ENCODE data around the gene EDARADD. TPM values are rescaled to one million over a fixed set of nuclear protein-coding genes. Genes with fewer than 3 reads are reported as not detected.

Gene EDARADD
- total and polyA plus RNA-seq, 2 of the 13 experiments (the other 11 are each of a cell fraction or from before 2014, with no cell fraction given) = 0.03 TPM; not detected in 1

GRCh38 chr1:236524142-236524894, 130.2 kb downstream of the EDARADD start (continued):
- TF ChIP-seq SP5 (CRISPR knock-in tag; IDR thresholded peaks at IDR 0.05; ENCODE audit: borderline replicate concordance, low read depth) (no peak), THAP11 (CRISPR knock-in tag; IDR thresholded peaks at IDR 0.05) (no peak; the same call in 1 of the 2 replicates), IKZF1 (IDR thresholded peaks at IDR 0.05) (no peak), EZH2 (conservative IDR thresholded peaks at IDR 0.05; ENCODE audit: low read depth, low read length) (no peak), PLSCR1 (CRISPR knock-in tag; IDR thresholded peaks at IDR 0.05; ENCODE audit: borderline replicate concordance) (no peak), ZNF20 (CRISPR knock-in tag; IDR thresholded peaks at IDR 0.05) (no peak), ZFP90 (CRISPR knock-in tag; IDR thresholded peaks at IDR 0.05; ENCODE audit: borderline replicate concordance) (no peak), GMEB2 (CRISPR knock-in tag; IDR thresholded peaks at IDR 0.05; ENCODE audit: low read depth) (no peak; the same call in 1 of the 2 replicates), ZNF260 (CRISPR knock-in tag; IDR thresholded peaks at IDR 0.05; ENCODE audit: borderline replicate concordance, low read depth) (no peak), ZNF33A (CRISPR knock-in tag; IDR thresholded peaks at IDR 0.05; ENCODE audit: borderline replicate concordance) (no peak), KDM2A (CRISPR knock-in tag; IDR thresholded peaks at IDR 0.05; ENCODE audit: borderline replicate concordance, low read depth) (peak; percentile 37; the same call in 1 of the 2 replicates), HMG20B (CRISPR knock-in tag; conservative IDR thresholded peaks at IDR 0.05) (no peak), SNAPC2 (CRISPR knock-in tag; IDR thresholded peaks at IDR 0.05) (no peak), ZNF614 (CRISPR knock-in tag; IDR thresholded peaks at IDR 0.05; ENCODE audit: borderline replicate concordance) (0 out of 2 replicates have a peak, but pooled peaks have one; percentile 55), TBP (CRISPR knock-in tag; IDR thresholded peaks at IDR 0.05) (no peak), IRX3 (CRISPR knock-in tag; IDR thresholded peaks at IDR 0.05; ENCODE audit: borderline replicate concordance, low read depth) (no peak), KDM5B (CRISPR knock-in tag; IDR thresholded peaks at IDR 0.05; ENCODE audit: borderline replicate concordance) (peak; percentile 11; the same call in 1 of the 2 replicates), ZNF652 (CRISPR knock-in tag; IDR thresholded peaks at IDR 0.05; ENCODE audit: borderline replicate concordance, low read depth) (peak; percentile 13; the same call in 1 of the 2 replicates), AHDC1 (CRISPR knock-in tag; IDR thresholded peaks at IDR 0.05; ENCODE audit: borderline replicate concordance) (no peak), ZSCAN21 (CRISPR knock-in tag; IDR thresholded peaks at IDR 0.05; ENCODE audit: borderline replicate concordance) (no peak)

Data from HepG2 (cell line).